ENCODE measurements around the gene SNRNP35.
"Not testable (repeated sequence)": the region's sequence is repeated elsewhere in the genome, so short reads cannot be mapped to it uniquely, and the experiment has no call there.

The SNRNP35 gene

GRCh38 chr12:123513805-123514204 lies 55.9 kb downstream of the SNRNP35 start:
- no peak overlapping the region for H3K27ac Mint-ChIP-seq
- H3K4me3 Mint-ChIP-seq: no peak overlapping the region
- DNase-seq (ENCODE audit: low spot score): no peak
- H3K36me3 Mint-ChIP-seq (ENCODE audit: low read depth): no peaks in the 10 kb centered on the region
- H3K9me3 Mint-ChIP-seq: no peaks in the 10 kb centered on the region
- H3K4me1 Mint-ChIP-seq (ENCODE audit: low read depth): peaks cover 2% of the 10 kb centered on the region
- no peaks in the 10 kb centered on the region for H3K27me3 Mint-ChIP-seq (ENCODE audit: low read depth)

GRCh38 chr12:123514582-123515221 lies 56.8 kb downstream of the SNRNP35 start:
- not testable (repeated sequence) for H3K36me3 Mint-ChIP-seq (ENCODE audit: low read depth); H3K27ac Mint-ChIP-seq; H3K9me3 Mint-ChIP-seq; H3K4me3 Mint-ChIP-seq; H3K4me1 Mint-ChIP-seq (ENCODE audit: low read depth); H3K27me3 Mint-ChIP-seq (ENCODE audit: low read depth); DNase-seq (ENCODE audit: low spot score)

GRCh38 chr12:123516216-123516780 lies 58.4 kb downstream of the SNRNP35 start:
- no peak overlapping the region for H3K4me3 Mint-ChIP-seq
- no peaks in the 10 kb centered on the region for H3K9me3 Mint-ChIP-seq
- H3K36me3 Mint-ChIP-seq (ENCODE audit: low read depth): no peaks in the 10 kb centered on the region
- H3K4me1 Mint-ChIP-seq (ENCODE audit: low read depth): no peaks in the 10 kb centered on the region
- H3K27ac Mint-ChIP-seq: peak overlapping the region; percentile 45
- no peak for DNase-seq (ENCODE audit: low spot score)
- H3K27me3 Mint-ChIP-seq (ENCODE audit: low read depth): no peaks in the 10 kb centered on the region
